Fibroblast of skin of right biceps (primary cell): Measurements from ENCODE around the gene SLC30A9.
A peak's percentile ranks its signal among the peaks of the same experiment; 100 is the strongest.

ENCODE experiments used
- DNase-seq: peaks from one replicate; pipeline ENCODE4 v3.0.0-alpha.2; 2013

SLC30A9 gene

DNA sequence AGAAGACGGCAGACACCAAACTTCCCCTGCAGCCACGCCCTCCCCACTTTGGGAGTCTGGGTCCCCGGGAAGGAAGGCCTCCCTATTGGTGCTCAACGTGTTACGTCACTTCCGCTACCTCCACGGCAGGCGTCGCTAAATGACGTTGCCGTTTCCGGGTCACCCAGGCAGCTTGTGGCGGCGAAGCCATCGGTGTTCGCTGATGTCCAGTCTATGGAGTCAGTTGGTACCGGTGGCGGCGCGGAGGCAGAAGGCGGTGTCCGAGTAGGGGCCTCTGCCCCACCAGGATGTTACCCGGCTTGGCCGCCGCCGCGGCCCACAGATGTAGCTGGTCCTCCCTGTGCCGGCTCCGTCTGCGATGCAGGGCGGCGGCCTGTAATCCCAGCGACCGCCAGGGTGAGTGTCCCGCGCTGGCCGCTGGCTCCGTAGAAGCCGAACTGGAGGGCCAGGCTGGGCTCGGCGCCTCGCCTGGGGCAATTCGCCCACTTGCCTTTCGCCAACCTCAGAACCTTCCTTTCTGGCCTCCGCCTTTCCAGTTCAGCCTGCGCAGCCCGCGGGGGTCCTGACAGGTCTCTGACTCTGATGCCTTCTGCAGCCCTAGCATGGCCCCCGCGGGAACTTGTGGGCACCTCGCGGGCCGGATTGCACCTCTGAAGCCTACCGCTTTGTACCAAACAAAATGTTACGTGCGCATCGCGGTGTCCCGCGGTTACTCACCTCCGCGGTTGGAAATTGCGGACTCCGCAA is at the start of gene SLC30A9:
SLC30A9 (plus strand) TSS at position 166 of the 747 bp plus-strand sequence; CDS start at position 288, 122 bp downstream.
- peak; percentile 95 for DNase-seq

DNA sequence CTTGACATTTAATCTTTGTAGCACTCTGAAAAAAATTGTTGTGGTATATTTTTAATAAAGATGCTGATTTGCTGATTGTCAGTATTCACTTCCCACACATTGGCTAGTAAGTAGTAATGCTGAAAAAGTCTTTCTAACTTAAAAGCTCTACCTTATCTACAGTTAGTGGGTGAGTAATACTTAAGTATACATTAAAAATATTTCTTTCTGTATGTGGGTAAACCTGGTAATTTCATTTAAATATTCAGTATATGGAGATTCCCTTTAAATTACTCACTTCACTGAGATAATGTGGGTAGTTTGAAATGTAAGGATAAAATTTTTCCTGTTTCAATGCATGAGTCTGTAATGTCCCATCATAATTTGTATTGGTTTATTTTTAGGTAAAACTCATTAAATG is 49.5 kb upstream of the SLC30A9 start:
- DNase-seq, result no peak

DNA sequence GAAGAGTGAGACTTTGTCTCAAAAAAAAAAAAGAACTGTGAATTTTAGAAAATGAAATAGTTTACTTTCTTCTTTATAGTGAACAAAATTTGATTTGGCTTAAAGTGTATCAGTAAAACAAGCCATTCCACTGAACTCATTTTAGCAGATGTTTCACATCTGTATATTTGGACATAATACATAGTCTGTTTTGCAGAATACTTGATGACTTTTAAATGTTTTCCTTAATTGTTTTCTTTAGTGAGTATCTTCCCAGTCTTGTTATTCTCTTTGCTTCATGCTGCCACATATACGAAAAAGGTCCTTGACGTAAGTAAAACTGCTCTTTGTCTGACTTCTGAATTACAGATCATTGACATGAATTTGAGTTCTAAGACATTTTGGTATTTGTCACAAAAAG is 46.8 kb upstream of the SLC30A9 start:
- DNase-seq, result no peak

DNA sequence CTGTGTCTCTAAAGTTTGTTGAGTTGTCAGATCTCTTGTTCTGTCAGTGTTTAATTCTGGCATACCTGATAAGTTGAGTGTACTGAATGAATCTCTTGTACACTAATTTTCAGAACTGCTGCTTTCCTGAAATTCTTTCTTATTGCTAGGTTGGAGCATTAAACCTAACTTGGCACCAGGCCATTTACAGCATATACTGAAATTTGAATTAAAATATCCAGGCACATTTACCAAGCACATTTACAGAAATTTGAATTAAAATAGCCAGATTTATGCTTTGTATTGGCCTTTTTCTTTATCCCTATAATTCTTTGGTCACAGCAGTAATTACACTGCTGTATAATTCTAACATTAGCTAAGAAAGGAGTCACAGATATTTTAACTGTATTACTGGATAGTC is 46.2 kb upstream of the SLC30A9 start:
- DNase-seq, result no peak

DNA sequence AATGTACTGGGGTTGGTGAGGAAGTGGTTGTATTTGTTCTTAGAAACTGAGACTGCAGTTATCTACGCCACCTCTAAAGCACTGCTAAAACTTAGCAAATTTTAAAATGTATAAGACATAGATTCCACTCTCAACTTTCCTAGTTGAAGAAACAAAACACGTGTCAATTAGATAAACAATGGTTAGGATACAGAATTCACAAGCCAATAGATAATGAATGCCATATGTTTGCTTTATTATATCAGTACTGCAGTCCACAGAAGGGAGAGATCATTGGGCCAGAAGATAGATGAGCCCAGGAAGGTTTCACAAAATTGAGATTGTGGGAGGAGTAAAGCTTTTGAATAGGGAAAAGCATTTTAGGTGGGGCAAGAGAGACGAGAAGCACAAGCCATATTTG is 40.8 kb upstream of the SLC30A9 start:
- no peak for DNase-seq

DNA sequence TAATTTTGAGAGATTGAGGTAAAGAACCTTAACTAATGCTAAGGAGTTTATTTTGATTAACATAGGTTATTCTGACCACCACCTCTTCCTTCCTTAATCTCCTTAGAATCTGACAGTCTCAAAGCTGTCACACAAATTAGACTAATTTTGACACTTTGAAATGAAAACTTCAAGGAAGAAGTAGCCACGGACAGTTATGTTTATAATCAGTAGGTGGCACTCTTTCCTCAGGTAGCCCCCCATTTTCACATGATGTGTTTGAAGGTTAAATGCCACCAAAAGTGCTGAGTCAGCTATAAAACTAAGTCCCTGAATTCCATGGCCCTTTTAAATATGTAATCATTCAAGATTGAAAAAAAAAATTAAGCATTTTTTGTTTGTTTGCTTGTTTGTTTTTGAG is 32.7 kb upstream of the SLC30A9 start:
- DNase-seq, result peak; percentile 21

DNA sequence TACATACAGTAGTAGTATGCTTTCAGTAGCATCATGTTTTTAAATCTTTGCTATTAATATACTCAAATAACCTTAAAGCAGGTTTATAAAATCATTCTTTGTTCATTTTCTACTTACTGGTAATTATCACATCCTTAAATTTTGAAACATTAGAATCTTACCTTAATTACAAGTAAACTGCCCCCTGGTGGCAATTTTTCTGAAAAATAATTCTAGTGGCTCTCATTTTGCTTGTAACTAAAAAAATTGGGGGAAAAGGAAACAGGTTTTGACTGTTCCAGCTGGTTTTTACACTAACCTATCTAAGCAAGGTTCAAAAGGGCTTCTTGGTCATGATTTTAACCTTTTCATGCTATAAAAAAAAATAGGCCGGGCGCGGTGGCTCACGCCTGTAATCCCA is 27.2 kb upstream of the SLC30A9 start:
- peak; percentile 20 for DNase-seq

DNA sequence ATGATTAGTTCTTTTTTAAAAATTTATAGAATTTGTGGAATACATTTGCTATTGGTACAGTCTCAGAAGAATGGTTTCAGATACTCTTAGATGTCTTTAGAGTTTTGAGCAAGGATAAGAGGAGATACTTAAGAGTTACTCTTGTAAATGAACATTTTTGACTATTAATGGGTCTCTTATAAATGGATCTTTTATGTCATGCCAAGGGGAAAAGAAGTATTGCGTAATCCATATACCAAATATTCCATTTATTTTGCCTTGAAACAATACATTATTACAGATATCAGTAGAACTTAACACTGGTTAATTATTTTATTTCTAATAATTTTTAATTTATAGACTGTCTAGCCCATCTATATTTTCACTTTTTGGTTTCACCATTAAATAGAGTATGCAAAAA is 25.9 kb upstream of the SLC30A9 start:
- no peak for DNase-seq

DNA sequence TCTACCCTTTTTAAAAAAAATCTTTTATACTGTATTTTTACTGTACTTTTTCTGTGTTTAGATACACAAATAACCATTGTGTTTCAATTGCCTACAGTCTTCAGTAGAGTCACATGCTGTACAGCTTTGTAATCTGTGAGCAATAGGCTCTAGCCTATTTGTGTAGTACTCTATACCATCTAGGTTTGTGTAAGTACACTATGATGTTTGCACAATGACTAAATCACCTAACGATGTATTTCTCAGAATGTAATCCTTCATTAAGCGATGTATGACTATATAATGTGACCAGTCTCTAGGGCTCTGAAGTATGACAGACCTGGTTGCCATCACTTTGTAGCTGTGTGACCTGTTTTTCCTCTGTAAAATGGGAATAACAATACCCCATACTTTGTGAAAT is 22.9 kb upstream of the SLC30A9 start:
- no peak for DNase-seq

DNA sequence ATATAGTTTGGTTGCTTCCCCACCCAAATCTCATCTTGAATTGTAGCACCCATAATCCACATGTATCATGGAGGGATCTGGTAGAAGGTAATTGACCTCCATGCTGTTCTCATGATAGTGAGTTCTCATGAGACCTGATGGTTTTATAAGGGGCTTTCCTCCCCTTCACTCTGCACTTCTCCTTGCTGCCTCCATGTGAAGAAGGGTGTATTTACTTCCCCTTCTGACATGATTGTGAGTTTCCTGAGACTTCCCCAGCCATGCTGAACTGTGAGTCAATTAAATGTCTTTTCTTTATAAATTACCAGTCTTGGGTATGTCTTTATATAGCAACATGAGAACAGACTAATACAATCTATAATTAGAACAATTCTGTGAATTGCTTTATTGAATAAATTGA is 20.7 kb upstream of the SLC30A9 start:
- no peak for DNase-seq

DNA sequence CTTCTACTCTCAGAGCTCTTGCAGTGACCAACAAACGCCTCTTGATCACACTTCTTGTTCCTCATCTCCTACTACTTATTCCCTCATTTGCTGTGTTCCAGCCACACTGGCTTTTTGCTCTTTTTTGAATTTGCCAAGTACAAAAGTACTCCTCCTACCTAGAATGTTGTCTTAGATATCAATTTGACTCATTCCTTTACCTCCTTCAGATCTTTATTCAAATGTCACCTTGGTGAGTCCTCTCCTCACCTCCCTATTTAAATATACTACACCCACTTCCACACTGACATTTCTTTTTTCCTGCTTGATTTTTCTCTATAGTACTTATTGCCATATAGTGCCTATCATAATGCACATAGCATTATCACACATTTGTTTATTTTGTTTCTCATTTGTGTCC is 15.0 kb upstream of the SLC30A9 start:
- no peak for DNase-seq

DNA sequence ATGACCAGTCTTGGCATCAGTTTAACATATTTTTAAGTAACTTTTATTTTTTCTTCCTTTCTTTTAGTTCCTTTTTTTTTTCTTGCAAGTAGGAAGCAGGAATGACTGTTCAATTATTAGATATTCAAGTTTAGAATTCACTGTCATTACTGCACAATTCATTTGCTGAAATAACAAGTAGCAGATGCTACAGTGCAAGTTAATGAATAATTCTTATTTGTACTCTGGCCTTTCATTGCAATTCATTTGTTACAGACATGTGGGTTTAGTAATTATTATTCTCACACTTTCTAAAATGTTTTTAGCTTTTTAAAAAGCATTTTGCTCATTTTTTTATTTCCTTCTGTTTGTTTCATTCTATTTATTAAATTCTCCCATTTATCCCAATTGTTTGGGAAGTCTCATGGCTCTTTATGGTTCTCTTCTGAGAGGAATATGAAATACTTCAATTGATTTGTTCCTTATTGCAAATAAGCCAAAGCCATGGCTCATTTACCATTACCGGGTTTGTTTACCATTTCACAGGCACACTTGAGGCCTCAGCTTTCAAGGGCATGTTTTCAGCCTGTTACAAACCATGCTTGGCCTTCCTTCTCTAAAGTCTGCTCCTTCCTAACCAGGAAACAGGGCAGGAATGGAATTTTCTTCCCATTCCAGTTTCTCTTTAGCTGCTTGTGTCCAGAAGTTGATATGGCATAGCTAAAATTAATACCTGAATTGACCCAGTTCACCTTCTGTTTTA is 13.4 kb upstream of the SLC30A9 start:
- no peak for DNase-seq

DNA sequence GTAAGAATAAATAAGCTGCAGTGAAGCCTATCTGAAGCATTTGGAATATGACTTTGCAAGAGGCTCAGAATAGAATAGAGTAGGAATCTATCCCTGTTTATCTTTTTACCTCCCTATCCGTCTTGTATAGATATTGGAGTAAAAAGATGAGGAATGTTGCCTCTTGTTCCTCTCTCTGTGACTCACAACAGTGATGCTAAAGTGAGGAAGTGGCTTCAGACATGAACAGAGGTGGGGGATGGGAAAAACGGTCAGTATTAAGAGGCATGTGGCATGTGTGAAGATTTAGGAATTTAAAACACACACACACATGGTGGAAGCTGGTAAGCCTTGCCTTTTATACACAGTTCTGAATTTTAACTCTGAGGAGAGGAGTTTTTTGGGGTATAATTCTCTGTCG is 12.6 kb upstream of the SLC30A9 start:
- DNase-seq, result peak; percentile 80

DNA sequence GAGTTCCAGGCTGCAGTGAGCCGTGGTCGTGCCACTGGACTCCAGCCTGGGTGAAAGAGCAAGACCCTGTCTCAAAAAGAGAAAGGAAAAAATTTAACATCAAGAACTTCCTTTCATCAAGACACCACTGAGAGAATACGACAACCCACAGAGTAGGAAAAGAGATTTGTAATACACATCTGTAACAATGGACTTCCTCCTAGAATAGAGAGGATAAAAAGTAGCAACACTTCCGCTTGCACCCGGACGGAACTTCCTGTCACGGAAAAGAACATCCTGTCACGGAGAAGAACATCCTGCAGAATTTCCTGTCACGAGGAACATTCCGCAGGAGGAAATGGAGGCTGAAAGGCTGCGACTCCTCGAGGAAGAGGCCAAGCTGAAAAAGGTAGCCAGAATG is 8.9 kb upstream of the SLC30A9 start, which contains the start of gene DCAF4L1:
DCAF4L1 (plus strand) TSS at position 301 of the 400 bp plus-strand sequence; CDS start at position 338, 37 bp downstream.
- DNase-seq, result no peak

DNA sequence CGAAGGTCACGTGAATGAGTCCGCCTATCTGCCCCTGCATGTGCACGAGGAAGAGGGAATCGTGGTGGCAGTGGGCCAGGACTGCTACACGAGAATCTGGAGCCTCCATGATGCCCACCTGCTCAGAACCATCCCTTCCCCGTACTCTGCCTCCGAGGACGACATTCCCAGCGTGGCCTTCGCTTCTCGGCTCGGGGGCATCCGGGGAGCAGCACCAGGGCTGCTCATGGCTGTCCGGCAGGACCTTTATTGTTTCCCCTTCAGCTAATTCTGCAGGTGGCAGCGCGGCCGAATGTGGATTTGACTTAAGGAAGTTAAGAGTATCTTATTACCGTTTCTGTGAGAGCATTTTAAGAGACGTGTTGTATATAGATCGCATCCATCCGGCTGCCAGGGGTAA is 7.6 kb upstream of the SLC30A9 start:
- no peak for DNase-seq

DNA sequence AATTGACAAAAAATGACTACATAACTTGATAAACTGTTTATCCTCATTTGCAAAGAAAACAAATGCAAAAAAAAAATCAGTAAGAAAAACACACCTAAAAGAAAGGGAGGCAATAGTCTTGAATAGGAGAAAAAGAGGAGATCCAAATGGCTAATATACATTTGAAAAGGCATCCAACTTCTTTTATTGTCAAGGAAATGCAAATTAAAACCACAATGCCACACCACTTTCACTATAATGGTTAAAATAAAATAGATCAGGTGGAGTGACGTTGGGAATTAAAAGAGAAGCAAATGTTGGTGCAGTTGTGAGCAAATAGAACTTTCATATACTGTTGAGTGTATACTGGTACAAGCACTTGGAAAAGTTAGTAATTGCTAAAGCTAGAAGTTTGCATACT is 5.2 kb upstream of the SLC30A9 start:
- no peak for DNase-seq

DNA sequence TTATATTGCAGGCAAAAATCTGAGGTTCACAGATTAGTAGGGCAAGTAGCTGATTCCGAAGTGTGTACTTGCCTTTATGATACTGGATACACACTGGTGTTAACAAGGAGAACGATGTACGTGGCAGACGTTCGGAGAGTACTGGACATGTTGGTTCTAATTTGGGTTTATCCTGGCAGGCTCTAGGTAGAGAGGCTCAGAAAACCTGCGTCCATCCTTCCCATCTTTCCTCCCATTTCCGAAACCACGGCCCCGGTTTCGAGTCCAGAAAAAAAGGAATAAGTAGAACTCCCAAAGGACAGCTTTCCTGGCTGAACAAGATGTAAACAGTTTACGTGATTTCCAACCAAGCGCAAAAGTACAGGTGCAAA is 351 bp upstream of the SLC30A9 start:
- no peak for DNase-seq

DNA sequence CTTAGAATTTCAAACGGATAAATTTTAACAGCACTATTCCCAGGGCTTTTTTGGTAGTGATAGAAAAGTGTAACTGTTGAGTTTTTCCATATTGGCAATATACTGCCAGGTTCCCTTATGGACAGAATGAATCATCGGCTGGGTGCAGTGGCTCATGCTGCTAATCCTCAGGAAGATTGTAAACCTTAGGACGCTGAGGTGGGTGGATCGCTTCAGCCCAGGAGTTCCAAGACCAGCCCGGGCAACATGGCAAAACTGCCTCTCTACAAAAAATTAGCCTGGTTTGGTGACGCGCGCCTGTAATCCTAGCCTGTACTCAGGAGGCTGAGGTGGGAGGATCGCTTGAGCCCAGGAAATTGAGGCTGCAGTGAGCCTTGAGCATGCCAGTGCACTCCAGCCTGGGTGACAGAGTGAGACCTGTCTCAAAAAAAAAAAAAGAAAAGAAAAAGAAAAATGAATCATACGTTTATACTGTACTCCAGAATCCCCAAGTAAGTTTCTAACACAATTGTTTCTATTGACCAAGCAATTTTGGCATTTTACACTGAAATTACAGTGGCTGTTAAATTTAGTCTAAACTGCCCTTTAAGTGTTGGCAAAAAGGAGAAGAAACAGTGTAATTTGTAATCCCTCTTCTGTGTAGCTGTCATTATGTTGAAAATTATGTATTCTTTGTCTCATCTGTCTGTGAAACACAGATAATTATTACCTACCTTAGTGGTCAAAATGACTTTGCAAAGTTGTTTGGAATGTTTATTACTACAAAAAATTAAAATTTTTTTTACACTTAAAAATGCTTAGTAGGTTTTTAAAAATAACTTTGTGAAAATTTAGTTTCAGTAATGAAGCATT is 1.8 kb downstream of the SLC30A9 start:
- peak; percentile 6 for DNase-seq

DNA sequence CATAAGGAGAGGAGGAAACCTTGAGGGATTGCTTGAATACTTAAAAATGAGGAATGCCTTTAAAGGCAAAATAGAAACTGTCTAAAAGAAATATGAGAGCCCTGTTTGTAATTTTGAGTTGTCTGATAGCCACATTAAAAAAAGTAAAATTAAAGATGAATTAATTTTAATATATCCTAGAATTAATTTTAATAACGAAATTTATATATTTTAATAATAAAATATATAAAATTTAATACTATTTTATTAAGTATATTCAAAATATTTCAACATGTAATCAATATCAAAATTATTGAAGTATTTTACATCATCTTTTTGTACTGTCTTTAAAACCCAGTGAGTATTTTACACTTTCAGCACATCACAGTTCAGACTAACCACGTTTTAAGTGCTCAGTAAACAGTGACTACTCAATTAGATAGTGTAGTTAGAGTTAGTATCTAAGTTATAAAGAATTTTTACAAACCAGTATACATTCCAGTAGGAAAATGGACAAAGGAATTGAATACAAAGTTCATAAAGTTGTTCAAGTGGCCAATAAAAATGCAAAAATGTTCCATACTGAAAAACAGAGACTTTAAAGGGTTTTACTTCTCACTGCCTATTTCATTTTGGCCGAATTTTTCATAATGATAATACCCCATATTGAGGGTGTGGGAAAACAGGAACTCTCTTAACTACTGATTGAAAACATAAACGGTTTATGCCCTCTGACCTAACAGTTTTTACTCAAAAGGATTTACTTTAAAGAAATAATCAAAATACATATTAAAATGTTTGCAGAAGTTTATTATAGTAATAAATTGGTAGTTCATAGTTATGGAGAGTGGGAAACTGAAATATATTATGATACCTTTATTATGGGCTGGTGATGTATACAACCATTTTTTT is 2.9 kb downstream of the SLC30A9 start:
- no peak for DNase-seq

DNA sequence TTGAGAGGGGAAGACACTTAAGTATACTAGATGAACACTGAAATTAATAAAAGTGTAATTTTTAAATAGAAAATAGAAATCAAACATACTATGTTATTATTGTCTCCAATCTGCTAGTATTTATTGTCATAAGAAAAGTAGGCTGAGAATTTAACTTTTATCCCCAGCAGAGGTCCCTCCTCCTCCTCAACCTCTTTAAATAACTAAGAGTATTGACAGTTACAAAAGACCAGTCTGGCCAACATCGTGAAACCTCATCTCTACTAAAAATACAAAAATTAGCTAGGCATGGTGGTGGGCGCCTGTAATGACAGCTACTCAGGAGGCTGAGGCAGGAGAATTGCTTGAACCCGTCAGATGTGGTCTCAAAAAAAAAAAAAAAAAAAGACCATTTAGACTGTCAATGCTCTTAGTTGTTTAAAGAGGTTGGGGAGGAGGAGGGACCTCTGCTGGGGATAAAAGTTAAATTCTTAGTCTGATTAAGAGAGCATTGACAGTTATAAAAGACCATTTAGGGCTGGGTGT is 4.2 kb downstream of the SLC30A9 start:
- no peak for DNase-seq

DNA sequence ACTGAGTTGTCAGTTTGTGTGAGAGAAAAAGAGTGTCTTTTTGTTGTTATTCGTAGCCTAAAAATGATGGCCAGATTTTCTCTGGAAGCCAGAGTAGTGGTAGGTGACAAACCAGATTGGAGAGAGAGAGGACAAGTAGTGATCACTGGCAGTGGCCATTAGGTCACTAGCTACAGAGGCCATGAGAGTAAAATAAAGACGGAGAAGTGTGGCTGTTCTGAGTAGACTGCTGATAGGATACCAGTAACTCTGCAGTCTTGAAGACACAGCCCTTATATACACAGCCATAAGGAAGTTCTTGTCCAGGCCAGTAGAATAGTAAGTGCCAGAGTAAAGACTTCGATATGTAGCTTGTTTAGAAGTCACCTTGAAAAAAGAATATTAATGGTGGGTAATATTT is 7.7 kb downstream of the SLC30A9 start:
- no peak for DNase-seq

DNA sequence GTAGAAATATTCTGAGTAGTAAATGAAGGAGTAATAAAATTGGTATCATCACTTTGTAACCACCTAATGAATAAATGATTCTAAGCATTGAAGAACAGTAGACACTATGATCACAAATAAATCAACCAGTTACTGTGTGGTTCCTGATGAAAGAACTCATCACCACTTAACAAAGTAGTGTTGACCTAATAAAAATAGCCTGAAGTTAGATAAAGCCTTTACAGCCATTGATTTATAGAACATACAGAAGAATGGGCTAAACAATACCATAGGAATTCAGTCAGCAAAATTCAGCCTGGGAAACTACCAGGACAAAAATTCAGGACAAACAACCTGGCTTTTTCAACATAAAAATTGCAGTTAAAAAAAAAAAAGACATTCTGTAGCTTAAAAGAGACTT is 9.0 kb downstream of the SLC30A9 start:
- DNase-seq, result no peak
